ENCODE results near the gene DYNLT5. TPM values are rescaled to one million over a fixed set of nuclear protein-coding genes. Genes with fewer than 3 reads are reported as not detected.
A peak's percentile ranks its signal among the peaks of the same experiment; 100 is the strongest.

Gene DYNLT5
- under 1 TPM in 1 of 3 donors, not detected in 2; 0.35 TPM for total RNA-seq
- 0.18 TPM for total RNA-seq (2013)

GRCh38 chr1:66752000-66752592 lies at the start of gene DYNLT5:
Gene DYNLT5, plus strand, starts transcription at chr1:66752459. Its CDS starts 2,200 bp downstream, at chr1:66754659.
- no peak within 1 kb of the TSS for H3K4me3 Mint-ChIP-seq
- DNase-seq (no peak), ATAC-seq (peak in 2 of 3 donors; percentile 43 to 73)
- WGBS (ENCODE audit: insufficient coverage), result 3% methylated on average over 35 of the region's 35 CpGs
- H3K4me3 ChIP-seq (ENCODE audit: low read length), result peak within 1 kb of the TSS; percentile 18
- peaks cover 31 to 80% of the 10 kb centered on the region in 2 donors for H3K27me3 Mint-ChIP-seq (ENCODE audit: low read depth in 2 of 2)
- no peaks in the 10 kb centered on the region for H3K9me3 ChIP-seq (ENCODE audit: control insufficient read depth, insufficient read depth, low read length)
- no peak within 1 kb of the TSS for H3K27ac Mint-ChIP-seq
- peaks cover 28% of the 10 kb centered on the region for H3K27me3 ChIP-seq (ENCODE audit: control insufficient read depth, insufficient read depth, low read length)
- H3K4me1 ChIP-seq (ENCODE audit: control insufficient read depth, insufficient read depth, low read length), result peaks cover 14% of the 10 kb centered on the region
- intact Hi-C loops (cut with micrococcal nuclease), result no loop called here
- TF ChIP-seq, protein P1, sequence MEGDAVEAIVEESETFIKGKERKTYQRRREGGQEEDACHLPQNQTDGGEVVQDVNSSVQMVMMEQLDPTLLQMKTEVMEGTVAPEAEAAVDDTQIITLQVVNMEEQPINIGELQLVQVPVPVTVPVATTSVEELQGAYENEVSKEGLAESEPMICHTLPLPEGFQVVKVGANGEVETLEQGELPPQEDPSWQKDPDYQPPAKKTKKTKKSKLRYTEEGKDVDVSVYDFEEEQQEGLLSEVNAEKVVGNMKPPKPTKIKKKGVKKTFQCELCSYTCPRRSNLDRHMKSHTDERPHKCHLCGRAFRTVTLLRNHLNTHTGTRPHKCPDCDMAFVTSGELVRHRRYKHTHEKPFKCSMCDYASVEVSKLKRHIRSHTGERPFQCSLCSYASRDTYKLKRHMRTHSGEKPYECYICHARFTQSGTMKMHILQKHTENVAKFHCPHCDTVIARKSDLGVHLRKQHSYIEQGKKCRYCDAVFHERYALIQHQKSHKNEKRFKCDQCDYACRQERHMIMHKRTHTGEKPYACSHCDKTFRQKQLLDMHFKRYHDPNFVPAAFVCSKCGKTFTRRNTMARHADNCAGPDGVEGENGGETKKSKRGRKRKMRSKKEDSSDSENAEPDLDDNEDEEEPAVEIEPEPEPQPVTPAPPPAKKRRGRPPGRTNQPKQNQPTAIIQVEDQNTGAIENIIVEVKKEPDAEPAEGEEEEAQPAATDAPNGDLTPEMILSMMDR (IDR thresholded peaks at IDR 0.05), result no peak
- H3K27ac ChIP-seq (ENCODE audit: low read length), result no peak within 1 kb of the TSS
- H3K9me3 Mint-ChIP-seq, result no peaks in the 10 kb centered on the region
- H3K36me3 ChIP-seq (ENCODE audit: control insufficient read depth, insufficient read depth, low read length), result no peaks in the 10 kb centered on the region
- H3K36me3 Mint-ChIP-seq, result no peaks in the 10 kb centered on the region
- H3K4me1 Mint-ChIP-seq, result peaks cover 0 to 13% of the 10 kb centered on the region in 2 donors

- no peak overlapping the region for H3K4me3 ChIP-seq (ENCODE audit: low read length)
- no peaks in the 10 kb centered on the region for H3K36me3 ChIP-seq (ENCODE audit: control insufficient read depth, insufficient read depth, low read length)
- peaks cover under 1 to 16% of the 10 kb centered on the region in 2 donors for H3K27me3 Mint-ChIP-seq (ENCODE audit: low read depth in 2 of 2)
- H3K36me3 Mint-ChIP-seq, result no peaks in the 10 kb centered on the region
- 90% methylated on average over 4 of the region's 4 CpGs for WGBS (ENCODE audit: insufficient coverage)
- intact Hi-C loops (cut with micrococcal nuclease), result no loop called here
- no peaks in the 10 kb centered on the region for H3K4me1 Mint-ChIP-seq
- no peak overlapping the region for H3K4me3 Mint-ChIP-seq
- H3K27me3 ChIP-seq (ENCODE audit: control insufficient read depth, insufficient read depth, low read length), result peaks cover 3% of the 10 kb centered on the region
- H3K4me1 ChIP-seq (ENCODE audit: control insufficient read depth, insufficient read depth, low read length), result no peaks in the 10 kb centered on the region
- H3K9me3 ChIP-seq (ENCODE audit: control insufficient read depth, insufficient read depth, low read length), result no peaks in the 10 kb centered on the region
- TF ChIP-seq, protein P1 (IDR thresholded peaks at IDR 0.05), result no peak
- DNase-seq (no peak), ATAC-seq (no peak)
- no peak overlapping the region for H3K27ac ChIP-seq (ENCODE audit: low read length)
- H3K9me3 Mint-ChIP-seq, result no peaks in the 10 kb centered on the region
- no peak overlapping the region for H3K27ac Mint-ChIP-seq
Measured at GRCh38 chr1:66704177-66704875, 47.9 kb upstream of the DYNLT5 start.

DNA sequence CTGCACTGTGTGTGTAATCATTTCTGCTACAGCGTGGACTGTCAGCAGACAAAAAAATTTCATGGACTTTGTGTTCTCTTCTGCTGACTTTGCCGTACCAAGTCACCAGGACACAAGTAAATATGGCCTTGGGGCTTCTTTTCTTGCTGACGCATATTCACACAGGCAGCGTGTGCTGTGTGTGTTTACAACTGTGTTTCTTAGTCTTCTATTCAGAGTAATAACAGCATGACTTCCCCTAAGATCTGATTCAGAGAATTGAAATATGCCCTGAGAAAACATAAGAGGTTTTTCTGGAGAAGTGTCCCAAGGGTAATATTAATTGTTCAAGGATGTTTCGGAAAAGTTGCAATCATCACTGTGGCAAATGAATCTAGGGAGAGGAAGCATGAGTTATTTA lies 47.1 kb upstream of the DYNLT5 start:
- intact Hi-C loops (cut with micrococcal nuclease), result no loop called here
- Histone ChIP-seq H3K9me3 (ENCODE audit: control insufficient read depth, insufficient read depth, low read length) (no peaks in the 10 kb centered on the region), H3K27me3 (ENCODE audit: control insufficient read depth, insufficient read depth, low read length) (peaks cover 3% of the 10 kb centered on the region), H3K4me1 (ENCODE audit: control insufficient read depth, insufficient read depth, low read length) (no peaks in the 10 kb centered on the region), H3K27ac (ENCODE audit: low read length) (no peak overlapping the region), H3K36me3 (ENCODE audit: control insufficient read depth, insufficient read depth, low read length) (no peaks in the 10 kb centered on the region), H3K4me3 (ENCODE audit: low read length) (no peak overlapping the region)
- no peak overlapping the region for H3K4me3 Mint-ChIP-seq
- no peaks in the 10 kb centered on the region for H3K4me1 Mint-ChIP-seq
- peaks cover 0 to 16% of the 10 kb centered on the region in 2 donors for H3K27me3 Mint-ChIP-seq (ENCODE audit: low read depth in 2 of 2)
- ATAC-seq, result no peak
- TF ChIP-seq, protein P1 (IDR thresholded peaks at IDR 0.05), result no peak
- H3K36me3 Mint-ChIP-seq, result no peaks in the 10 kb centered on the region
- H3K27ac Mint-ChIP-seq, result no peak overlapping the region
- 90% methylated on average over 5 of the region's 5 CpGs for WGBS (ENCODE audit: insufficient coverage)
- H3K9me3 Mint-ChIP-seq, result no peaks in the 10 kb centered on the region
- no peak for DNase-seq
